Measurements from ENCODE around the gene ACTR3C.

ACTR3C gene

GRCh38 chr7:150351587-150352194, 28.3 kb upstream of the ACTR3C start:
- DNase-seq (ENCODE audit: extremely low read depth, low read depth) = no peak
- no peak for TF ChIP-seq CTCF (IDR thresholded peaks at IDR 0.05; ENCODE audit: low read depth, low read length, missing control alignments)
- no peak overlapping the region for H3K4me3 ChIP-seq (replicated peaks; ENCODE audit: low read depth, low read length)

- H3K4me3 ChIP-seq (replicated peaks; ENCODE audit: low read depth, low read length) = no peak overlapping the region
- no peak for DNase-seq (ENCODE audit: extremely low read depth, low read depth)
- TF ChIP-seq CTCF (IDR thresholded peaks at IDR 0.05; ENCODE audit: low read depth, low read length, missing control alignments) = no peak
These were observed 23.6 kb upstream of the ACTR3C start for GRCh38 chr7:150346922-150347321.

GRCh38 chr7:150345012-150345411, 21.7 kb upstream of the ACTR3C start:
- TF ChIP-seq CTCF (IDR thresholded peaks at IDR 0.05; ENCODE audit: low read depth, low read length, missing control alignments) = no peak
- DNase-seq (ENCODE audit: extremely low read depth, low read depth) = no peak
- H3K4me3 ChIP-seq (replicated peaks; ENCODE audit: low read depth, low read length) = no peak overlapping the region

- H3K4me3 ChIP-seq (replicated peaks; ENCODE audit: low read depth, low read length) = no peak overlapping the region
- TF ChIP-seq CTCF (IDR thresholded peaks at IDR 0.05; ENCODE audit: low read depth, low read length, missing control alignments) = no peak
- DNase-seq (ENCODE audit: extremely low read depth, low read depth) = no peak
These were observed 21.0 kb upstream of the ACTR3C start for GRCh38 chr7:150344299-150344698.

- no peak overlapping the region for H3K4me3 ChIP-seq (replicated peaks; ENCODE audit: low read depth, low read length)
- TF ChIP-seq CTCF (IDR thresholded peaks at IDR 0.05; ENCODE audit: low read depth, low read length, missing control alignments) = no peak
- no peak for DNase-seq (ENCODE audit: extremely low read depth, low read depth)
These were observed 19.9 kb upstream of the ACTR3C start for GRCh38 chr7:150343225-150343624.

- no peak for TF ChIP-seq CTCF (IDR thresholded peaks at IDR 0.05; ENCODE audit: low read depth, low read length, missing control alignments)
- DNase-seq (ENCODE audit: extremely low read depth, low read depth) = no peak
- no peak overlapping the region for H3K4me3 ChIP-seq (replicated peaks; ENCODE audit: low read depth, low read length)
These were observed 18.7 kb upstream of the ACTR3C start for GRCh38 chr7:150342121-150342408.
